Measurements from ENCODE around the gene PXMP2.

Gene PXMP2

GRCh38 chr12:132723764-132724140 lies 36.4 kb downstream of the PXMP2 start:
- DNase-seq (ENCODE audit: low spot score in 2 of 2) (no peak), ATAC-seq (replicated peaks; ENCODE audit: extremely low read depth, poor library complexity, severe bottlenecking) (no peak)
- Mint-ChIP-seq H3K36me3 (ENCODE audit: insufficient read depth) (peaks cover 40% of the 10 kb centered on the region), H3K4me1 (no peaks in the 10 kb centered on the region), H3K27me3 (no peaks in the 10 kb centered on the region), H3K4me3 (no peak overlapping the region), H3K9me3 (no peaks in the 10 kb centered on the region), H3K27ac (ENCODE audit: low read depth) (no peak overlapping the region)

GRCh38 chr12:132724506-132725241 lies 37.3 kb downstream of the PXMP2 start:
- Mint-ChIP-seq H3K9me3 (no peaks in the 10 kb centered on the region), H3K4me1 (no peaks in the 10 kb centered on the region), H3K4me3 (no peak overlapping the region), H3K27ac (ENCODE audit: low read depth) (no peak overlapping the region), H3K36me3 (ENCODE audit: insufficient read depth) (peaks cover 36% of the 10 kb centered on the region), H3K27me3 (no peaks in the 10 kb centered on the region)
- DNase-seq (ENCODE audit: low spot score in 2 of 2) (no peak), ATAC-seq (replicated peaks; ENCODE audit: extremely low read depth, poor library complexity, severe bottlenecking) (no peak)

- Mint-ChIP-seq H3K27ac (ENCODE audit: low read depth) (no peak overlapping the region), H3K4me1 (no peaks in the 10 kb centered on the region), H3K9me3 (no peaks in the 10 kb centered on the region), H3K4me3 (no peak overlapping the region), H3K27me3 (no peaks in the 10 kb centered on the region), H3K36me3 (ENCODE audit: insufficient read depth) (peaks cover 33% of the 10 kb centered on the region)
- DNase-seq (ENCODE audit: low spot score in 2 of 2) (no peak), ATAC-seq (replicated peaks; ENCODE audit: extremely low read depth, poor library complexity, severe bottlenecking) (no peak)
Measured at GRCh38 chr12:132726386-132726785, 39.0 kb downstream of the PXMP2 start.

- Mint-ChIP-seq H3K36me3 (ENCODE audit: insufficient read depth) (peaks cover 33% of the 10 kb centered on the region), H3K27ac (ENCODE audit: low read depth) (no peak overlapping the region), H3K9me3 (peaks cover 5% of the 10 kb centered on the region), H3K4me1 (no peaks in the 10 kb centered on the region), H3K4me3 (no peak overlapping the region), H3K27me3 (no peaks in the 10 kb centered on the region)
- no peak for ATAC-seq (replicated peaks; ENCODE audit: extremely low read depth, poor library complexity, severe bottlenecking)
- no peak for DNase-seq (ENCODE audit: low spot score in 2 of 2)
Measured at GRCh38 chr12:132727091-132727794, 39.9 kb downstream of the PXMP2 start.

- H3K27ac Mint-ChIP-seq (ENCODE audit: low read depth), result peak overlapping the region; percentile 80
- peaks cover 33% of the 10 kb centered on the region for H3K36me3 Mint-ChIP-seq (ENCODE audit: insufficient read depth)
- H3K4me3 Mint-ChIP-seq, result no peak overlapping the region
- DNase-seq (ENCODE audit: low spot score in 2 of 2), result no peak
- no peaks in the 10 kb centered on the region for H3K27me3 Mint-ChIP-seq
- ATAC-seq (replicated peaks; ENCODE audit: extremely low read depth, poor library complexity, severe bottlenecking), result no peak
- H3K4me1 Mint-ChIP-seq, result no peaks in the 10 kb centered on the region
- H3K9me3 Mint-ChIP-seq, result peaks cover 5% of the 10 kb centered on the region
Measured at GRCh38 chr12:132728502-132728901, 41.1 kb downstream of the PXMP2 start.

- peaks cover 35% of the 10 kb centered on the region for H3K36me3 Mint-ChIP-seq (ENCODE audit: insufficient read depth)
- no peaks in the 10 kb centered on the region for H3K4me1 Mint-ChIP-seq
- no peak overlapping the region for H3K4me3 Mint-ChIP-seq
- peaks cover 5% of the 10 kb centered on the region for H3K9me3 Mint-ChIP-seq
- DNase-seq (ENCODE audit: low spot score in 2 of 2), result no peak
- no peak for ATAC-seq (replicated peaks; ENCODE audit: extremely low read depth, poor library complexity, severe bottlenecking)
- H3K27me3 Mint-ChIP-seq, result no peaks in the 10 kb centered on the region
- peak overlapping the region; percentile 80 for H3K27ac Mint-ChIP-seq (ENCODE audit: low read depth)
Measured at GRCh38 chr12:132729541-132730320, 42.3 kb downstream of the PXMP2 start.

GRCh38 chr12:132730353-132730752 lies 43.0 kb downstream of the PXMP2 start:
- Mint-ChIP-seq H3K4me1 (no peaks in the 10 kb centered on the region), H3K4me3 (no peak overlapping the region), H3K9me3 (peaks cover 5% of the 10 kb centered on the region), H3K27me3 (no peaks in the 10 kb centered on the region), H3K27ac (ENCODE audit: low read depth) (peak overlapping the region; percentile 59), H3K36me3 (ENCODE audit: insufficient read depth) (peaks cover 39% of the 10 kb centered on the region)
- no peak for ATAC-seq (replicated peaks; ENCODE audit: extremely low read depth, poor library complexity, severe bottlenecking)
- DNase-seq (ENCODE audit: low spot score in 2 of 2), result no peak

- H3K9me3 Mint-ChIP-seq, result peaks cover 5% of the 10 kb centered on the region
- no peak overlapping the region for H3K27ac Mint-ChIP-seq (ENCODE audit: low read depth)
- DNase-seq (ENCODE audit: low spot score in 2 of 2) (no peak), ATAC-seq (replicated peaks; ENCODE audit: extremely low read depth, poor library complexity, severe bottlenecking) (no peak)
- no peaks in the 10 kb centered on the region for H3K4me1 Mint-ChIP-seq
- no peaks in the 10 kb centered on the region for H3K27me3 Mint-ChIP-seq
- H3K4me3 Mint-ChIP-seq, result no peak overlapping the region
- H3K36me3 Mint-ChIP-seq (ENCODE audit: insufficient read depth), result peaks cover 42% of the 10 kb centered on the region
Measured at GRCh38 chr12:132731574-132731973, 44.2 kb downstream of the PXMP2 start.

GRCh38 chr12:132734206-132734605 lies 46.8 kb downstream of the PXMP2 start:
- no peaks in the 10 kb centered on the region for H3K27me3 Mint-ChIP-seq
- ATAC-seq (replicated peaks; ENCODE audit: extremely low read depth, poor library complexity, severe bottlenecking) (no peak), DNase-seq (ENCODE audit: low spot score in 2 of 2) (no peak)
- peaks cover 52% of the 10 kb centered on the region for H3K36me3 Mint-ChIP-seq (ENCODE audit: insufficient read depth)
- H3K4me3 Mint-ChIP-seq, result no peak overlapping the region
- peaks cover 5% of the 10 kb centered on the region for H3K4me1 Mint-ChIP-seq
- no peak overlapping the region for H3K27ac Mint-ChIP-seq (ENCODE audit: low read depth)
- peaks cover 5% of the 10 kb centered on the region for H3K9me3 Mint-ChIP-seq

- no peak overlapping the region for H3K27ac Mint-ChIP-seq (ENCODE audit: low read depth)
- ATAC-seq (replicated peaks; ENCODE audit: extremely low read depth, poor library complexity, severe bottlenecking) (no peak), DNase-seq (ENCODE audit: low spot score in 2 of 2) (no peak)
- H3K27me3 Mint-ChIP-seq, result no peaks in the 10 kb centered on the region
- H3K36me3 Mint-ChIP-seq (ENCODE audit: insufficient read depth), result peaks cover 61% of the 10 kb centered on the region
- no peak overlapping the region for H3K4me3 Mint-ChIP-seq
- peaks cover 5% of the 10 kb centered on the region for H3K4me1 Mint-ChIP-seq
- peaks cover 5% of the 10 kb centered on the region for H3K9me3 Mint-ChIP-seq
Measured at GRCh38 chr12:132735496-132735895, 48.1 kb downstream of the PXMP2 start.

GRCh38 chr12:132736378-132736777 lies 49.0 kb downstream of the PXMP2 start:
- no peak overlapping the region for H3K27ac Mint-ChIP-seq (ENCODE audit: low read depth)
- no peak overlapping the region for H3K4me3 Mint-ChIP-seq
- ATAC-seq (replicated peaks; ENCODE audit: extremely low read depth, poor library complexity, severe bottlenecking) (no peak), DNase-seq (ENCODE audit: low spot score in 2 of 2) (no peak)
- no peaks in the 10 kb centered on the region for H3K27me3 Mint-ChIP-seq
- H3K9me3 Mint-ChIP-seq, result peaks cover 5% of the 10 kb centered on the region
- peaks cover 64% of the 10 kb centered on the region for H3K36me3 Mint-ChIP-seq (ENCODE audit: insufficient read depth)
- H3K4me1 Mint-ChIP-seq, result peaks cover 5% of the 10 kb centered on the region

GRCh38 chr12:132736913-132737312 lies 49.5 kb downstream of the PXMP2 start:
- Mint-ChIP-seq H3K4me1 (peaks cover 5% of the 10 kb centered on the region), H3K36me3 (ENCODE audit: insufficient read depth) (peaks cover 66% of the 10 kb centered on the region), H3K4me3 (no peak overlapping the region), H3K27me3 (no peaks in the 10 kb centered on the region), H3K27ac (ENCODE audit: low read depth) (no peak overlapping the region), H3K9me3 (peaks cover under 1% of the 10 kb centered on the region)
- ATAC-seq (replicated peaks; ENCODE audit: extremely low read depth, poor library complexity, severe bottlenecking), result no peak
- no peak for DNase-seq (ENCODE audit: low spot score in 2 of 2)
